HepG2 (cell line): ENCODE measurements around the gene HRNR. TPM values are rescaled to one million over a fixed set of nuclear protein-coding genes. Genes with fewer than 3 reads are reported as not detected.

ENCODE experiments used
- ATAC-seq: fragments of 200-7000 bp; cut with Tn5 transposase; 3 replicates; pipeline ENCODE4 v1.9.1; 2020; ENCODE audit warnings: mild to moderate bottlenecking, moderate library complexity
- BruUV-seq: library from RNA; stranded (reverse); fragments of 400-500 nt; replicated peaks from 2 replicates; lab custom pipeline; 2021; lab: Mats Ljungman, UMichigan
- CTCF ChIA-PET: fragments of 300-600 bp; formaldehyde crosslinking; extraction: SDS; loops from one replicate; lab custom pipeline; 2021; ENCODE audit warnings: low total read pairs, inconsistent platforms, low intra/inter-chr PET ratio; lab: Yijun Ruan, JAX
- POLR2A ChIA-PET: fragments of 350-600 bp; sonication (Branson Sonifier 250); formaldehyde crosslinking; loops from one replicate; lab custom pipeline; 2020; ENCODE audit warnings: antibody characterized with exemption, inconsistent platforms; lab: Yijun Ruan, JAX
- DNase-seq: peaks from one replicate; pipeline ENCODE4 v3.0.0-alpha.2; 2015; ENCODE audit warnings: low spot score
- FAIRE-seq: peaks from 3 replicates; lab custom pipeline; 2011; peaks lifted over from hg19 to GRCh38; lab: Jason Lieb, UNC
- H2AFZ ChIP-seq: one replicate; pipeline ENCODE4 v1.6.1; 2011; ENCODE audit warnings: low read length, inconsistent platforms
- H3K27ac ChIP-seq: fragments of 300-600 bp; 3 replicates; pipeline ENCODE4 v1.8.0; 2011; ENCODE audit warnings: mixed run types, mild to moderate bottlenecking, mixed read lengths, low read length, inconsistent platforms; ENCODE audit not compliant: insufficient read depth; ENCODE audit errors: extremely low read length
- H3K27me3 ChIP-seq, 2 experiments: fragments of 200-600 bp in 1 of 2; 2 replicates in 1 of 2; 3 replicates in 1 of 2; pipeline versions ENCODE4 v1.6.0 to v1.8.0; 2011; ENCODE audit warnings: low read length in 2 of 2, mild to moderate bottlenecking in 2 of 2, moderate library complexity in 2 of 2, inconsistent platforms in 1 of 2; ENCODE audit not compliant: insufficient read depth in 2 of 2, control insufficient read depth in 1 of 2
- H3K36me3 ChIP-seq, 2 experiments: fragments of 200-600 bp in 1 of 2; replicated peaks in 1 of 2; 2 replicates in 1 of 2; 3 replicates in 1 of 2; pipeline versions ENCODE4 v1.5.1 to v1.8.0; 2011; ENCODE audit warnings: low read length in 2 of 2, inconsistent platforms in 1 of 2; ENCODE audit not compliant: insufficient read depth in 2 of 2, control insufficient read depth in 1 of 2
- H3K4me1 ChIP-seq: 2 replicates; pipeline ENCODE4 v1.5.1; 2012; ENCODE audit warnings: low read length, inconsistent platforms; ENCODE audit not compliant: insufficient read depth
- H3K4me2 ChIP-seq: 2 replicates; pipeline ENCODE4 v1.6.0; 2011; ENCODE audit warnings: low read depth, low read length, inconsistent platforms
- H3K4me3 ChIP-seq, 3 experiments: fragments of 200-600 bp in 1 of 3; sonication (generic), shearing (Covaris generic) in 1 of 3; replicated peaks in 1 of 3; 2 replicates each; pipeline ENCODE4 v1.5.1; 2011 to 2016; ENCODE audit warnings: low read length in 3 of 3, inconsistent platforms in 2 of 3, low read depth in 2 of 3, mild to moderate bottlenecking in 2 of 3, control low read depth in 1 of 3, mixed read lengths in 1 of 3; ENCODE audit not compliant: insufficient read depth in 1 of 3
- H3K79me2 ChIP-seq: one replicate; pipeline ENCODE4 v1.6.1; 2011; ENCODE audit warnings: low read length, inconsistent platforms; ENCODE audit not compliant: insufficient read depth
- H3K9ac ChIP-seq: 2 replicates; pipeline ENCODE4 v1.6.0; 2011; ENCODE audit warnings: mild to moderate bottlenecking, low read depth, low read length, inconsistent platforms; ENCODE audit not compliant: insufficient read depth
- H3K9me3 ChIP-seq: 2 replicates; pipeline ENCODE4 v1.5.1; 2012; ENCODE audit warnings: mild to moderate bottlenecking, low read length
- H4K20me1 ChIP-seq: 2 replicates; pipeline ENCODE4 v1.6.0; 2011; ENCODE audit warnings: inconsistent platforms, mild to moderate bottlenecking, low read length, moderate library complexity; ENCODE audit not compliant: insufficient read depth
- KLF9 ChIP-seq: IDR thresholded peaks from 2 replicates; pipeline ENCODE4 v1.6.1; 2016; ENCODE audit warnings: low read depth
- ZFP36L1 ChIP-seq: sonication (generic); formaldehyde crosslinking; IDR thresholded peaks from 2 replicates; pipeline ENCODE4 v1.8.0; 2022; ENCODE audit warnings: mild to moderate bottlenecking, missing genetic modification reagents, moderate library complexity
- ZFY ChIP-seq: sonication (generic); formaldehyde crosslinking; IDR thresholded peaks from 2 replicates; pipeline ENCODE4 v1.4.0; 2020; ENCODE audit warnings: missing genetic modification reagents
- ZNF17 ChIP-seq: sonication (generic); formaldehyde crosslinking; IDR thresholded peaks from 2 replicates; pipeline ENCODE4 v1.5.0; 2020; ENCODE audit warnings: mild to moderate bottlenecking, missing genetic modification reagents
- ZNF431 ChIP-seq: sonication (generic); formaldehyde crosslinking; IDR thresholded peaks from 2 replicates; pipeline ENCODE4 v1.9.0; 2022; ENCODE audit warnings: missing genetic modification reagents, low read depth, mild to moderate bottlenecking, borderline replicate concordance
- WGBS: methylation state at CpG from one replicate; pipeline ENCODE4 v1.1.6; 2017; ENCODE audit warnings: low lambda C conversion rate; 5-methylcytosine and 5-hydroxymethylcytosine counted together
- in situ Hi-C: cut with HindIII; loops from 2 replicates; pipeline ENCODE4 v1.10.0; 2017; ENCODE audit warnings: low pct_unique_long_range_greater_than_20kb; ENCODE audit not compliant: extremely low pct_ligation_motif_present
- intact Hi-C: fragments of 100-400 bp; cut with micrococcal nuclease; formaldehyde crosslinking; loops from one replicate; pipeline ENCODE4 v1.10.0; 2022; ENCODE audit not compliant: unreplicated experiment
- polyA plus RNA-seq, 8 experiments: library from polyadenylated mRNA; depleted of rRNA in 3 of 8; stranded (reverse) in 7 of 8; unstranded in 1 of 8; fragments of >200 nt; fragmentation: Illumina TruSeq in 4 of 8; extraction: Trizol in 4 of 8; gene quantifications; 2 replicates each; pipeline versions ENCODE4 v1.2.1 to v1.2.3, GENCODE V29; 2011 to 2016; ENCODE audit warnings: low read depth in 4 of 8, missing spikeins in 1 of 8, mixed read lengths in 1 of 8; ENCODE audit not compliant: insufficient read depth in 1 of 8
- total RNA-seq, 5 experiments: library from RNA; depleted of rRNA; stranded (reverse); fragments of >200 nt; fragmentation: Illumina TruSeq; extraction: Trizol; gene quantifications; 2 replicates each; pipeline ENCODE4 v1.2.3, GENCODE V29; 2016; ENCODE audit warnings: low read depth in 1 of 5
- TF ChIP-seq, protein P1 (sequence below): sonication (generic); formaldehyde crosslinking; IDR thresholded peaks from 2 replicates; pipeline ENCODE4 v1.5.0; 2020; ENCODE audit warnings: missing genetic modification reagents
- TF ChIP-seq, protein P2 (sequence below): sonication (generic); formaldehyde crosslinking; IDR thresholded peaks from 2 replicates; pipeline ENCODE4 v1.8.1; 2023; ENCODE audit warnings: mild to moderate bottlenecking, missing genetic modification reagents

The HRNR gene
- total and polyA plus RNA-seq, 2 of the 13 experiments (the other 11 are each of a cell fraction or from before 2014, with no cell fraction given): not detected

DNA sequence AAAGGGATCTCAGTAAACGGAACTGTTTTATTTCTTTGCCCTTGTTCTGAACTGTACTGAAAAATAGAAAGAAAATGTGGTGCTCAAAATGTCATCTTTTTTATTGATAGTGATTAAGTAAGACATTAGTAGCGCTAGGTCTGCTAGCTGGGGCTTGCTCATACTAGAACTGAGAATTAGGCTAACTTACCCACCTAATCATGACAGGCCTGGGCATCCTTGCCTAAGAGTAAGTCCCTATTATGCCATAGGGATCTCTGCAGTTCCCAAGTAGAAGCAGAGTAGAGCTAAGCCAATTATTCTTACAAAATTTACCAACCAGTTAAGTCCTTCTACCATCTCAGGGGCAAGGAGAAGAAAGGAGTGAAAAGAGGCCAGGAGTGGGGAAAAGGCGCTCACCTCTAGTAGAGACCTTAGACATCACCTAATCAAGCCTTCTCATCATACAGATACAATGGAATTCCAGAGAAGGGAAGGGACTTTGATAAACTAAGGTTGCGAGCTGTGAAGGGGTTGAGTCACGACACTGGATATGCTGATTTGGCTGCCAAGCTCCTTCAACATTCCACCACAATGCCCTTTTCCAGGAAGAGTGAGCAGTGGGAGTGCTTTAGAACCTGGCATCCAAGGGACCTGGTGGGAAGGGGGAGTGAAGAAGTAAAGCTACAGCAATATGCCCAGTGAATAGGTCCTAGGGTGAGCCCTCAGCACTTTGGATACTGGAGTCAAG, 37.3 kb downstream of the HRNR start:
- in situ Hi-C loops: loop anchor here (5.0 to 10.0 kb wide), 3 partner anchors 44 to 258 kb away; no protein-coding TSS in a partner anchor
- intact Hi-C loops: no loop called here
- H3K4me3 ChIP-seq: no peak overlapping the region
- no peak overlapping the region for H3K4me2 ChIP-seq
- no peak for DNase-seq
- H3K79me2 ChIP-seq: no peaks in the 10 kb centered on the region
- no peak for FAIRE-seq
- no peaks in the 10 kb centered on the region for H4K20me1 ChIP-seq
- no peaks in the 10 kb centered on the region; a peak in 1 of 5 replicates for H3K27me3 ChIP-seq
- no peaks in the 10 kb centered on the region for H3K9me3 ChIP-seq
- POLR2A ChIA-PET: no interaction called here
- H3K4me1 ChIP-seq: no peaks in the 10 kb centered on the region
- CTCF ChIA-PET: interaction anchor here (3.0 to 3.3 kb wide), 2 partner anchors 44 to 134 kb away, joined by 26 to 48 read pairs; no protein-coding TSS in a partner anchor
- 49% methylated on average over 5 of the region's 5 CpGs for WGBS
- no TSS peak for BruUV-seq
- no peak overlapping the region for H2AFZ ChIP-seq
- ATAC-seq: no peak
- no peaks in the 10 kb centered on the region for H3K36me3 ChIP-seq
- H3K9ac ChIP-seq: no peak overlapping the region
- no peak for TF ChIP-seq ZNF17 (CRISPR knock-in tag)
- TF ChIP-seq ZFY: no peak
- TF ChIP-seq ZFP36L1 (CRISPR knock-in tag): no peak
- no peak for TF ChIP-seq ZNF431 (CRISPR knock-in tag)
- TF ChIP-seq, protein P1, sequence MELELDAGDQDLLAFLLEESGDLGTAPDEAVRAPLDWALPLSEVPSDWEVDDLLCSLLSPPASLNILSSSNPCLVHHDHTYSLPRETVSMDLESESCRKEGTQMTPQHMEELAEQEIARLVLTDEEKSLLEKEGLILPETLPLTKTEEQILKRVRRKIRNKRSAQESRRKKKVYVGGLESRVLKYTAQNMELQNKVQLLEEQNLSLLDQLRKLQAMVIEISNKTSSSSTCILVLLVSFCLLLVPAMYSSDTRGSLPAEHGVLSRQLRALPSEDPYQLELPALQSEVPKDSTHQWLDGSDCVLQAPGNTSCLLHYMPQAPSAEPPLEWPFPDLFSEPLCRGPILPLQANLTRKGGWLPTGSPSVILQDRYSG (CRISPR knock-in tag): no peak
- TF ChIP-seq, protein P2, sequence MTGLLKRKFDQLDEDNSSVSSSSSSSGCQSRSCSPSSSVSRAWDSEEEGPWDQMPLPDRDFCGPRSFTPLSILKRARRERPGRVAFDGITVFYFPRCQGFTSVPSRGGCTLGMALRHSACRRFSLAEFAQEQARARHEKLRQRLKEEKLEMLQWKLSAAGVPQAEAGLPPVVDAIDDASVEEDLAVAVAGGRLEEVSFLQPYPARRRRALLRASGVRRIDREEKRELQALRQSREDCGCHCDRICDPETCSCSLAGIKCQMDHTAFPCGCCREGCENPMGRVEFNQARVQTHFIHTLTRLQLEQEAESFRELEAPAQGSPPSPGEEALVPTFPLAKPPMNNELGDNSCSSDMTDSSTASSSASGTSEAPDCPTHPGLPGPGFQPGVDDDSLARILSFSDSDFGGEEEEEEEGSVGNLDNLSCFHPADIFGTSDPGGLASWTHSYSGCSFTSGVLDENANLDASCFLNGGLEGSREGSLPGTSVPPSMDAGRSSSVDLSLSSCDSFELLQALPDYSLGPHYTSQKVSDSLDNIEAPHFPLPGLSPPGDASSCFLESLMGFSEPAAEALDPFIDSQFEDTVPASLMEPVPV: no peak
- TF ChIP-seq KLF9 (CRISPR knock-in tag): no peak
- no peak overlapping the region for H3K27ac ChIP-seq
